GM21825 (cell line): ENCODE results near the gene CASS4.

Source experiments
- ATAC-seq: cut with Tn5 transposase; IDR thresholded peaks from one replicate; pipeline ENCODE4 v1.9.1; 2021; ENCODE audit warnings: mild to moderate bottlenecking, moderate library complexity; ENCODE audit not compliant: unreplicated experiment

The CASS4 gene

DNA sequence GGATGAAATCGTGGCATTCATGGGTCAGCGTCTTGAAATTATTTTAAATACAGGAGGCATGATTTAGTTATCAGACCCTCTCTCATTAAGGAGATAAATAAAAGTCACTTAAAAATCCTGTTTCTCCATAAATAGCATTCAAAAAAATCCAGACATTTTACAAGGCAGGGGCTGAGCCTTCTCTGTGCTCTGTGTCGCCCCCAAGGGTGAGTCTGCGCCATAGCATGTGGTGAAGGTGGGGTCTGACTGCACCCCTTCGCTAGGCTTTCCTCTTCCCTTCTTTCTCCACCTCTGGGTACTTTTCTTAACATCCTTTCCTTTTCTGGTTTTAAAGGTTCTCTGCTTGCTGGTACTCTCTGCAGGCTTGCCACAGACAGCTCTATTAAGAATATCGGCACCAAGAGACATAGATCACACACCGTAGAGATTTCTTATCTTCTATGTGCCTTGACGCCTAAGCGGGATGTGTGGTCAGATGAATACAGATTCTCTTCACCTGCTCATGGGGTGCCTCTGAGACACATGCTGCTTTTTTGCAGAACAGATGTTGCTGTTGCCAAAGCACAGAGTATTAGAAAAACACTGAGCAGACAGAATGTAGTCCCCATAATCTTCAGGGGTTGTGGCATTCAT lies 92.4 kb downstream of the CASS4 start:
- no peak for ATAC-seq

DNA sequence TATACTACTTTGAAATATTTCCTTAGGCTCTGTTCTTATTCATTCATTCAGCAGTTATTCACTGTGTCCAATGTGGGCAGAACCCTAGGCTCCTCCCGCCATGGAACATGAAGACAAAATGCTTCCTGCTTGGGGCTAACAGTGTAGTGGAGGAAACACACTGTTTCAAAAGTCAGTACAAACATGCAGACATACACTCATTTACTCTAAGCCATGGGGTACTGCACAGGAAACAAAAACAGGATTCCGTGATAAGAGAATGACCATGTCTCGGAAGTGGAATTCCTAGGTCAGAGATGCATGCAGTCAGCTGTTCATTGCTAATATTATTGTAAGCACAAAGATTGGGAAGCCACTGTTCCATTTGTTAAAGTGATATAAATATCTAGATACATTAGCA lies 94.0 kb downstream of the CASS4 start:
- ATAC-seq: no peak
